IMR-90 (cell line): ENCODE data around the gene SLC26A2. TPM values are rescaled to one million over a fixed set of nuclear protein-coding genes. Genes with fewer than 3 reads are reported as not detected.

ENCODE experiments used
- ATAC-seq: fragments of 200-7000 bp; cut with Tn5 transposase; 2 replicates; pipeline ENCODE4 v1.9.1; 2020; ENCODE audit warnings: low read depth, mild to moderate bottlenecking, moderate library complexity
- BruUV-seq: library from RNA; stranded (reverse); fragments of 400-500 nt; replicated peaks from 2 replicates; lab custom pipeline; 2021; lab: Mats Ljungman, UMichigan
- CTCF ChIA-PET: fragments of 300-600 bp; formaldehyde crosslinking; extraction: SDS; loops from one replicate; lab custom pipeline; 2021; ENCODE audit warnings: antibody characterized with exemption; lab: Yijun Ruan, JAX
- POLR2A ChIA-PET: fragments of 300-600 bp; sonication (Branson Sonifier 250); formaldehyde crosslinking; loops from one replicate; lab custom pipeline; 2022; ENCODE audit warnings: antibody characterized with exemption; ENCODE audit not compliant: unreplicated experiment; lab: Charles Lee
- DNase-seq: peaks from one replicate; pipeline ENCODE4 v3.0.0; 2013
- H2AFZ ChIP-seq: replicated peaks from 2 replicates; pipeline ENCODE3; 2013; ENCODE audit warnings: low read length, mild to moderate bottlenecking; ENCODE audit not compliant: poor library complexity
- H2AK5ac ChIP-seq: 2 replicates; pipeline ENCODE4 v1.6.1; 2013; ENCODE audit warnings: low read depth, low read length, inconsistent platforms
- H2AK9ac ChIP-seq: replicated peaks from 2 replicates; pipeline ENCODE3; 2013; ENCODE audit warnings: mild to moderate bottlenecking, low read depth, low read length, moderate library complexity; ENCODE audit not compliant: poor library complexity
- H2BK120ac ChIP-seq: 2 replicates; pipeline ENCODE4 v1.6.1; 2013; ENCODE audit warnings: low read depth, low read length, inconsistent platforms
- H2BK15ac ChIP-seq: 3 replicates; pipeline ENCODE4 v1.6.1; 2013; ENCODE audit warnings: low read depth, low read length, inconsistent platforms
- H2BK20ac ChIP-seq: 2 replicates; pipeline ENCODE4 v1.6.1; 2013; ENCODE audit warnings: low read depth, mild to moderate bottlenecking, inconsistent platforms, low read length, moderate library complexity
- H2BK5ac ChIP-seq: 2 replicates; pipeline ENCODE4 v1.6.1; 2013; ENCODE audit warnings: mild to moderate bottlenecking, low read depth, low read length, inconsistent platforms; ENCODE audit not compliant: poor library complexity, severe bottlenecking
- H3K14ac ChIP-seq: replicated peaks from 2 replicates; pipeline ENCODE4 v1.6.1; 2013; ENCODE audit warnings: low read depth, low read length, inconsistent platforms
- H3K18ac ChIP-seq: 2 replicates; pipeline ENCODE4 v1.6.1; 2013; ENCODE audit warnings: low read depth, low read length, control low read depth
- H3K23ac ChIP-seq: 2 replicates; pipeline ENCODE4 v1.6.1; 2013; ENCODE audit warnings: low read depth, low read length, inconsistent platforms
- H3K27ac ChIP-seq: 2 replicates; pipeline ENCODE4 v1.5.1; 2013; ENCODE audit warnings: mild to moderate bottlenecking, control low read depth, low read length; ENCODE audit not compliant: insufficient read depth
- H3K27me3 ChIP-seq: 2 replicates; pipeline ENCODE4 v1.6.1; 2013; ENCODE audit warnings: low read length; ENCODE audit not compliant: control insufficient read depth, insufficient read depth
- H3K36me3 ChIP-seq: 2 replicates; pipeline ENCODE4 v1.6.1; 2013; ENCODE audit warnings: low read length, mixed read lengths; ENCODE audit not compliant: control insufficient read depth, insufficient read depth
- H3K4ac ChIP-seq: 2 replicates; pipeline ENCODE4 v1.6.1; 2013; ENCODE audit warnings: low read depth, low read length, inconsistent platforms
- H3K4me1 ChIP-seq: 2 replicates; pipeline ENCODE4 v1.6.1; 2013; ENCODE audit warnings: low read length, mixed read lengths; ENCODE audit not compliant: control insufficient read depth, insufficient read depth
- H3K4me2 ChIP-seq: 2 replicates; pipeline ENCODE4 v1.6.1; 2013; ENCODE audit warnings: low read depth, mild to moderate bottlenecking, control low read depth, low read length, moderate library complexity
- H3K4me3 ChIP-seq: 2 replicates; pipeline ENCODE4 v1.5.1; 2013; ENCODE audit warnings: low read depth, mild to moderate bottlenecking, control low read depth, low read length, moderate library complexity; ENCODE audit not compliant: insufficient read depth
- H3K56ac ChIP-seq: 2 replicates; pipeline ENCODE4 v1.6.1; 2013; ENCODE audit warnings: low read length, inconsistent platforms; ENCODE audit not compliant: insufficient read depth; ENCODE audit errors: extremely low read depth
- H3K79me1 ChIP-seq, 2 experiments: 2 replicates each; pipeline ENCODE4 v1.6.1; 2013; ENCODE audit warnings: low read length in 2 of 2, inconsistent platforms in 1 of 2, low read depth in 1 of 2
- H3K9ac ChIP-seq: 2 replicates; pipeline ENCODE4 v1.6.1; 2013; ENCODE audit warnings: low read depth, low read length, control low read depth
- H3K9me1 ChIP-seq: 2 replicates; pipeline ENCODE4 v1.6.1; 2013; ENCODE audit warnings: low read length, inconsistent platforms; ENCODE audit not compliant: insufficient read depth
- H3K9me3 ChIP-seq: 2 replicates; pipeline ENCODE4 v1.6.1; 2013; ENCODE audit warnings: low read length; ENCODE audit not compliant: control insufficient read depth, insufficient read depth
- H4K20me1 ChIP-seq: 2 replicates; pipeline ENCODE4 v1.6.1; 2013; ENCODE audit warnings: low read length, inconsistent platforms; ENCODE audit not compliant: insufficient read depth
- H4K5ac ChIP-seq: 2 replicates; pipeline ENCODE4 v1.6.1; 2013; ENCODE audit warnings: mild to moderate bottlenecking, low read depth, low read length, control low read depth
- H4K8ac ChIP-seq, 2 experiments: 2 replicates each; pipeline ENCODE4 v1.6.1; 2013; ENCODE audit warnings: low read depth in 2 of 2, low read length in 2 of 2, control low read depth in 1 of 2, inconsistent platforms in 1 of 2
- H4K91ac ChIP-seq: 2 replicates; pipeline ENCODE4 v1.6.1; 2013; ENCODE audit warnings: low read depth, low read length, inconsistent platforms; ENCODE audit not compliant: insufficient read depth
- BHLHE40 ChIP-seq: fragments of 150-350 bp; IDR thresholded peaks from 2 replicates; pipeline ENCODE4 v1.6.1; 2016; ENCODE audit warnings: mild to moderate bottlenecking, low read depth, low read length
- CEBPB ChIP-seq: IDR thresholded peaks from 2 replicates; pipeline ENCODE4 v1.6.1; 2012; ENCODE audit warnings: low read depth, low read length, improper control_type of control experiment
- CHD1 ChIP-seq: IDR thresholded peaks from 2 replicates; pipeline ENCODE4 v1.6.1; 2012; ENCODE audit warnings: low read depth, low read length, improper control_type of control experiment
- FOS ChIP-seq: fragments of 150-350 bp; IDR thresholded peaks from 2 replicates; pipeline ENCODE4 v1.6.1; 2016; ENCODE audit warnings: low read depth, low read length
- MAFK ChIP-seq: IDR thresholded peaks from 2 replicates; pipeline ENCODE4 v1.6.1; 2012; ENCODE audit warnings: low read depth, low read length, improper control_type of control experiment
- MAZ ChIP-seq: IDR thresholded peaks from 2 replicates; pipeline ENCODE4 v1.6.1; 2012; ENCODE audit warnings: low read depth, mild to moderate bottlenecking, low read length, improper control_type of control experiment, moderate library complexity, borderline replicate concordance
- MXI1 ChIP-seq: IDR thresholded peaks from 2 replicates; pipeline ENCODE4 v1.6.1; 2012; ENCODE audit warnings: low read depth, mild to moderate bottlenecking, low read length, moderate library complexity, borderline replicate concordance
- RCOR1 ChIP-seq: IDR thresholded peaks from 2 replicates; pipeline ENCODE4 v1.6.1; 2012; ENCODE audit warnings: mild to moderate bottlenecking, low read length, improper control_type of control experiment; ENCODE audit not compliant: insufficient replicate concordance
- RFX5 ChIP-seq: IDR thresholded peaks from 2 replicates; pipeline ENCODE4 v1.8.0; 2012; ENCODE audit warnings: low read depth, mild to moderate bottlenecking, low read length, moderate library complexity
- WGBS, 2 experiments: methylation state at CpG; one replicate each; pipeline versions ENCODE4 v1.1.5 to v1.1.7; 2013; ENCODE audit warnings: missing lambda C conversion rate in 2 of 2; ENCODE audit not compliant: insufficient read length in 1 of 2; ENCODE audit errors: extremely low coverage in 2 of 2; 5-methylcytosine and 5-hydroxymethylcytosine counted together
- dilution Hi-C: fragments of 300-500 bp; cut with HindIII; formaldehyde crosslinking; loops from one replicate; pipeline ENCODE4 v1.14.3; 2018; ENCODE audit warnings: low sequenced_read_pairs; ENCODE audit not compliant: unreplicated experiment
- in situ Hi-C: fragments of 300-500 bp; cut with MboI; formaldehyde crosslinking; loops from 3 replicates; pipeline ENCODE4 v1.14.3; 2019; ENCODE audit warnings: low sequenced_read_pairs, inconsistent platforms, mixed read lengths
- intact Hi-C: fragments of 100-400 bp; cut with micrococcal nuclease; formaldehyde crosslinking; loops from 2 replicates; pipeline ENCODE4 v1.10.0; 2022
- polyA plus RNA-seq, 3 experiments: library from polyadenylated mRNA; depleted of rRNA; stranded (reverse); fragments of >200 nt; gene quantifications; 2 replicates each; pipeline ENCODE4 v1.2.3, GENCODE V29; 2012; ENCODE audit warnings: low replicate concordance in 1 of 3
- total RNA-seq: library from RNA; depleted of rRNA; stranded (reverse); fragments of >200 nt; gene quantifications from 2 replicates; pipeline ENCODE4 v1.2.3, GENCODE V29; 2012
- TF ChIP-seq, protein P1 (sequence below): conservative IDR thresholded peaks from 2 replicates; pipeline ENCODE4 v1.5.1; 2012; ENCODE audit warnings: mild to moderate bottlenecking, low read depth, low read length, improper control_type of control experiment

SLC26A2 gene
- total and polyA plus RNA-seq, 2 of the 4 experiments (the other 2 are of a cell fraction) = 2.2 to 9.9 TPM

DNA sequence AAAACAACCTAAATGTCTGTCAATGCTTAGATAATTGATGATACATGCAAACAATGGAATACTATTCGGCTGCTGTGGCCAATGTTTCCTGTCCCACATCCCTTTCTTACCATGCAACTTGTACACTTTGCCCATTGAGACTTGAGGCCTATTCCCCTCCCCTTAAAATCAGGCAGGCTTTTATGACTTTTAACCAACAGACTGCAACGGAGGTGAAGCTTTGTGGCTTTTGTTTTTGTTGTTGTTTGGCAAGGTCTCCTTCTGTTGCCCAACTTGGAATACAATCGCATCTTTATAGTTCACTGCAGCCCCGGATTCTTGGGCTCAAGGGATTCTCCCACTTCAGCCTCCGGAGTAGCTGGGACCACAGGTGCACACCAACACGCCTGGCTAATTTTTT is 5.8 kb upstream of the SLC26A2 start:
- H2AK9ac ChIP-seq = no peak overlapping the region
- no peak overlapping the region for H2BK5ac ChIP-seq
- H3K9me1 ChIP-seq = peaks cover 4% of the 10 kb centered on the region
- no peak overlapping the region for H2BK120ac ChIP-seq
- DNase-seq (no peak), ATAC-seq (no peak)
- H3K9me3 ChIP-seq = no peaks in the 10 kb centered on the region
- no peak overlapping the region for H3K4me2 ChIP-seq
- no peak overlapping the region for H3K18ac ChIP-seq
- H3K4me3 ChIP-seq = no peak overlapping the region
- no peaks in the 10 kb centered on the region for H4K20me1 ChIP-seq
- H2AFZ ChIP-seq = no peak overlapping the region
- no CpG with 5 or more reads among the region's 6 CpGs for WGBS, 2 experiments
- no peak overlapping the region for H3K14ac ChIP-seq
- peaks cover 11% of the 10 kb centered on the region for H3K27me3 ChIP-seq
- no TSS peak for BruUV-seq
- no peak overlapping the region for H2AK5ac ChIP-seq
- no peak overlapping the region for H3K27ac ChIP-seq
- intact Hi-C loops = no loop called here
- no peak overlapping the region for H4K5ac ChIP-seq
- H3K4ac ChIP-seq = no peak overlapping the region
- H3K4me1 ChIP-seq = peaks cover 2% of the 10 kb centered on the region; the same call in 1 of the 2 replicates
- dilution Hi-C loops = no loop called here
- H4K91ac ChIP-seq = no peak overlapping the region
- ChIA-PET POLR2A (no interaction called here), CTCF (no interaction called here)
- no peak overlapping the region for H3K9ac ChIP-seq
- no peak overlapping the region for H2BK15ac ChIP-seq
- H4K8ac ChIP-seq = no peak overlapping the region
- in situ Hi-C loops = no loop called here
- TF ChIP-seq, protein P1, sequence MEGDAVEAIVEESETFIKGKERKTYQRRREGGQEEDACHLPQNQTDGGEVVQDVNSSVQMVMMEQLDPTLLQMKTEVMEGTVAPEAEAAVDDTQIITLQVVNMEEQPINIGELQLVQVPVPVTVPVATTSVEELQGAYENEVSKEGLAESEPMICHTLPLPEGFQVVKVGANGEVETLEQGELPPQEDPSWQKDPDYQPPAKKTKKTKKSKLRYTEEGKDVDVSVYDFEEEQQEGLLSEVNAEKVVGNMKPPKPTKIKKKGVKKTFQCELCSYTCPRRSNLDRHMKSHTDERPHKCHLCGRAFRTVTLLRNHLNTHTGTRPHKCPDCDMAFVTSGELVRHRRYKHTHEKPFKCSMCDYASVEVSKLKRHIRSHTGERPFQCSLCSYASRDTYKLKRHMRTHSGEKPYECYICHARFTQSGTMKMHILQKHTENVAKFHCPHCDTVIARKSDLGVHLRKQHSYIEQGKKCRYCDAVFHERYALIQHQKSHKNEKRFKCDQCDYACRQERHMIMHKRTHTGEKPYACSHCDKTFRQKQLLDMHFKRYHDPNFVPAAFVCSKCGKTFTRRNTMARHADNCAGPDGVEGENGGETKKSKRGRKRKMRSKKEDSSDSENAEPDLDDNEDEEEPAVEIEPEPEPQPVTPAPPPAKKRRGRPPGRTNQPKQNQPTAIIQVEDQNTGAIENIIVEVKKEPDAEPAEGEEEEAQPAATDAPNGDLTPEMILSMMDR = no peak
- TF ChIP-seq BHLHE40 = no peak
- TF ChIP-seq MXI1 = no peak
- TF ChIP-seq MAFK = no peak
- no peak for TF ChIP-seq MAZ
- TF ChIP-seq RFX5 = no peak
- TF ChIP-seq CHD1 = no peak
- no peak for TF ChIP-seq FOS
- TF ChIP-seq RCOR1 = no peak
- no peak for TF ChIP-seq CEBPB
- no peak overlapping the region for H2BK20ac ChIP-seq
- H3K36me3 ChIP-seq = no peaks in the 10 kb centered on the region
- no peak overlapping the region for H3K56ac ChIP-seq
- H3K79me1 ChIP-seq = no peaks in the 10 kb centered on the region
- no peak overlapping the region for H3K23ac ChIP-seq
